ENCODE data around the gene MITD1.

GRCh38 chr2:99127981-99128380, 52.9 kb downstream of the MITD1 start:
- TF ChIP-seq CTCF (IDR thresholded peaks at IDR 0.05; ENCODE audit: poor library complexity, severe bottlenecking) = no peak
- TF ChIP-seq EP300 (conservative IDR thresholded peaks at IDR 0.05; ENCODE audit: poor library complexity, severe bottlenecking) = no peak
- no peak for TF ChIP-seq EZH2 (IDR thresholded peaks at IDR 0.05; ENCODE audit: borderline replicate concordance, insufficient read depth, low read length, poor library complexity, severe bottlenecking)
- TF ChIP-seq POLR2AphosphoS5 (IDR thresholded peaks at IDR 0.05) = no peak
- no peak for TF ChIP-seq MXI1 (conservative IDR thresholded peaks at IDR 0.05; ENCODE audit: poor library complexity, severe bottlenecking)
- no peak for TF ChIP-seq TAF1 (IDR thresholded peaks at IDR 0.05; ENCODE audit: low read depth)
- no peak for TF ChIP-seq RAD21 (conservative IDR thresholded peaks at IDR 0.05)
